H1 (cell line): ENCODE data around the gene LTBP1. TPM values are rescaled to one million over a fixed set of nuclear protein-coding genes. Genes with fewer than 3 reads are reported as not detected.

ENCODE experiments used
- CTCF ChIA-PET: fragments of 300-600 bp; sonication (Branson Sonifier 250); formaldehyde crosslinking; loops from one replicate; lab custom pipeline; 2021; ENCODE audit not compliant: partially characterized antibody; lab: Charles Lee
- POLR2A ChIA-PET: fragments of 300-600 bp; sonication (Branson Sonifier 250); formaldehyde crosslinking; loops from one replicate; lab custom pipeline; 2021; ENCODE audit warnings: inconsistent platforms; ENCODE audit not compliant: partially characterized antibody; lab: Charles Lee
- DNase-seq, 2 experiments: peaks; one replicate each; pipeline versions ENCODE4 v3.0.0 to v3.0.0-alpha.2; 2010 to 2022; ENCODE audit warnings: low spot score in 2 of 2, low read depth in 1 of 2, mixed read lengths in 1 of 2
- FAIRE-seq: peaks from 2 replicates; lab custom pipeline; 2011; peaks lifted over from hg19 to GRCh38; lab: Jason Lieb, UNC
- H2AFZ ChIP-seq: 2 replicates; pipeline ENCODE4 v1.8.1; 2012; ENCODE audit warnings: low read length, inconsistent platforms
- H2AK5ac ChIP-seq: 2 replicates; pipeline ENCODE4 v1.6.1; 2013; ENCODE audit warnings: low read depth, low read length
- H2BK120ac ChIP-seq: replicated peaks from 2 replicates; pipeline ENCODE3; 2013; ENCODE audit warnings: low read depth, low read length, inconsistent platforms
- H2BK12ac ChIP-seq: 2 replicates; pipeline ENCODE4 v1.6.1; 2013; ENCODE audit warnings: low read depth, low read length
- H2BK15ac ChIP-seq: 2 replicates; pipeline ENCODE4 v1.6.1; 2013; ENCODE audit warnings: low read length
- H2BK20ac ChIP-seq: 2 replicates; pipeline ENCODE4 v1.6.1; 2013; ENCODE audit warnings: low read length
- H2BK5ac ChIP-seq: 2 replicates; pipeline ENCODE4 v1.6.1; 2013; ENCODE audit warnings: low read depth, low read length
- H3K14ac ChIP-seq: 2 replicates; pipeline ENCODE4 v1.6.1; 2013; ENCODE audit warnings: inconsistent platforms; ENCODE audit not compliant: insufficient read length
- H3K18ac ChIP-seq: 2 replicates; pipeline ENCODE4 v1.6.1; 2013; ENCODE audit warnings: low read length; ENCODE audit errors: extremely low read depth
- H3K23ac ChIP-seq: 2 replicates; pipeline ENCODE4 v1.6.1; 2013; ENCODE audit warnings: inconsistent platforms; ENCODE audit not compliant: insufficient read length
- H3K23me2 ChIP-seq: 2 replicates; pipeline ENCODE4 v1.6.1; 2013; ENCODE audit warnings: low read depth, low read length
- H3K27ac ChIP-seq: 2 replicates; pipeline ENCODE4 v1.6.1; 2011; ENCODE audit warnings: low read depth, low read length, inconsistent platforms
- H3K27me3 ChIP-seq, 4 experiments: replicated peaks in 1 of 4; 1 replicate in 1 of 4; 2 replicates in 3 of 4; pipeline versions ENCODE4 v1.6.1 to v1.8.1; 2011 to 2013; ENCODE audit warnings: low read length in 3 of 4, mild to moderate bottlenecking in 3 of 4, inconsistent platforms in 2 of 4, mixed read lengths in 2 of 4, moderate library complexity in 1 of 4; ENCODE audit not compliant: control insufficient read depth in 3 of 4, insufficient read depth in 3 of 4; ENCODE audit errors: extremely low read depth in 1 of 4
- H3K36me3 ChIP-seq, 4 experiments: 2 replicates each; pipeline versions ENCODE4 v1.6.1 to v1.8.1; 2011 to 2013; ENCODE audit warnings: mild to moderate bottlenecking in 4 of 4, low read length in 3 of 4, moderate library complexity in 2 of 4, control low read depth in 1 of 4, inconsistent platforms in 1 of 4; ENCODE audit not compliant: insufficient read depth in 4 of 4, control insufficient read depth in 2 of 4
- H3K4ac ChIP-seq: replicated peaks from 2 replicates; pipeline ENCODE3; 2013; ENCODE audit warnings: low read length, low read depth, mixed read lengths, inconsistent platforms; ENCODE audit not compliant: insufficient read length
- H3K4me1 ChIP-seq, 4 experiments: replicated peaks in 1 of 4; 1 replicate in 1 of 4; 2 replicates in 3 of 4; pipeline versions ENCODE4 v1.6.1 to v1.8.1; 2011 to 2013; ENCODE audit warnings: low read length in 3 of 4, inconsistent platforms in 2 of 4, mixed read lengths in 1 of 4; ENCODE audit not compliant: insufficient read depth in 4 of 4, control insufficient read depth in 3 of 4
- H3K4me2 ChIP-seq, 2 experiments: 2 replicates each; pipeline versions ENCODE4 v1.6.1 to v1.8.1; 2011 to 2013; ENCODE audit warnings: low read depth in 2 of 2, low read length in 2 of 2, control low read depth in 1 of 2, inconsistent platforms in 1 of 2, mild to moderate bottlenecking in 1 of 2; ENCODE audit not compliant: insufficient read depth in 1 of 2
- H3K4me3 ChIP-seq, 4 experiments: fragments of 200-600, 300-600 bp in 1 of 4; sonication (generic), shearing (Covaris generic), sonication (Bioruptor Twin) in 1 of 4; 2 replicates each; pipeline versions ENCODE4 v1.5.1 to v1.8.1; 2011 to 2016; ENCODE audit warnings: low read length in 4 of 4, low read depth in 3 of 4, control low read depth in 2 of 4, inconsistent platforms in 2 of 4, mild to moderate bottlenecking in 2 of 4, mixed read lengths in 1 of 4, moderate library complexity in 1 of 4; ENCODE audit not compliant: insufficient read depth in 2 of 4; ENCODE audit errors: extremely low read depth in 1 of 4
- H3K56ac ChIP-seq: replicated peaks from 2 replicates; pipeline ENCODE3; 2013; ENCODE audit warnings: low read depth, mild to moderate bottlenecking, mixed read lengths, low read length, inconsistent platforms; ENCODE audit not compliant: insufficient read length
- H3K79me1 ChIP-seq: 2 replicates; pipeline ENCODE4 v1.6.1; 2013; ENCODE audit warnings: low read depth, low read length, control low read depth
- H3K79me2 ChIP-seq, 2 experiments: 2 replicates each; pipeline versions ENCODE4 v1.6.1 to v1.8.1; 2012 to 2013; ENCODE audit warnings: low read length in 2 of 2, mild to moderate bottlenecking in 2 of 2, inconsistent platforms in 1 of 2; ENCODE audit not compliant: insufficient read depth in 2 of 2, control insufficient read depth in 1 of 2
- H3K9ac ChIP-seq, 4 experiments: replicated peaks in 1 of 4; 1 replicate in 1 of 4; 2 replicates in 3 of 4; pipeline versions ENCODE4 v1.6.1 to v1.8.1; 2011 to 2013; ENCODE audit warnings: low read depth in 3 of 4, low read length in 3 of 4, control low read depth in 2 of 4, mild to moderate bottlenecking in 2 of 4, moderate library complexity in 2 of 4, inconsistent platforms in 1 of 4; ENCODE audit errors: extremely low read depth in 1 of 4
- H3K9me3 ChIP-seq, 2 experiments: 2 replicates each; pipeline versions ENCODE4 v1.6.1 to v1.8.1; 2012 to 2013; ENCODE audit warnings: mild to moderate bottlenecking in 2 of 2, moderate library complexity in 2 of 2, control low read depth in 1 of 2, inconsistent platforms in 1 of 2, low read depth in 1 of 2, low read length in 1 of 2, mixed read lengths in 1 of 2; ENCODE audit not compliant: insufficient read depth in 2 of 2
- H4K20me1 ChIP-seq, 2 experiments: replicated peaks in 1 of 2; 2 replicates each; pipeline versions ENCODE3 to v1.8.1; 2011 to 2013; ENCODE audit warnings: inconsistent platforms in 2 of 2, low read length in 2 of 2, mild to moderate bottlenecking in 1 of 2; ENCODE audit not compliant: insufficient read depth in 2 of 2, control insufficient read depth in 1 of 2
- H4K5ac ChIP-seq: 2 replicates; pipeline ENCODE4 v1.6.1; 2013; ENCODE audit warnings: low read length, low read depth, mixed read lengths, inconsistent platforms; ENCODE audit not compliant: insufficient read length
- H4K8ac ChIP-seq: 2 replicates; pipeline ENCODE4 v1.8.0; 2013; ENCODE audit warnings: mild to moderate bottlenecking, moderate library complexity, low read length, inconsistent platforms; ENCODE audit not compliant: insufficient read depth; ENCODE audit errors: extremely low read depth
- H4K91ac ChIP-seq: replicated peaks from 2 replicates; pipeline ENCODE3; 2013; ENCODE audit warnings: low read length, mixed read lengths, inconsistent platforms; ENCODE audit not compliant: insufficient read length
- ASH2L ChIP-seq: fragments of 200-600, 300-600 bp; sonication (generic); IDR thresholded peaks from one replicate; pipeline ENCODE4 v1.7.1; 2017; ENCODE audit warnings: low read length
- CTBP2 ChIP-seq: IDR thresholded peaks from 2 replicates; pipeline ENCODE4 v1.7.0; 2011; ENCODE audit warnings: borderline replicate concordance, mild to moderate bottlenecking, moderate library complexity, mixed read lengths, low read length; ENCODE audit not compliant: insufficient read depth, insufficient read length
- POLR2AphosphoS5 ChIP-seq: IDR thresholded peaks from 2 replicates; pipeline ENCODE4 v1.6.1; 2011; ENCODE audit warnings: low read depth, low read length
- WGBS, 2 experiments: shearing (Covaris generic) in 1 of 2; methylation state at CpG; one replicate each; pipeline versions ENCODE4 v1.1.6 to v1.1.7; 2013 to 2015; ENCODE audit warnings: low lambda C conversion rate in 2 of 2, mixed read lengths in 2 of 2, inconsistent platforms in 1 of 2, low coverage in 1 of 2, missing lambda C conversion rate in 1 of 2; ENCODE audit not compliant: insufficient replicate concordance in 2 of 2, insufficient coverage in 1 of 2, insufficient read length in 1 of 2; ENCODE audit errors: extremely low coverage in 1 of 2, missing lambda C conversion rate in 1 of 2; 5-methylcytosine and 5-hydroxymethylcytosine counted together
- polyA plus RNA-seq, 7 experiments: library from polyadenylated mRNA; depleted of rRNA in 3 of 7; stranded (reverse) in 5 of 7; unstranded in 2 of 7; fragments of >200 nt in 5 of 7; fragments of 200-250 nt in 2 of 7; gene quantifications; 1 replicate in 5 of 7; 2 replicates in 1 of 7; 4 replicates in 1 of 7; pipeline versions ENCODE4 v1.2.1 to v1.2.3, GENCODE V29; 2011 to 2013; ENCODE audit warnings: missing spikeins in 2 of 7, mixed read lengths in 2 of 7
- total RNA-seq: library from RNA; stranded (reverse); fragmentation: NEBNext Ultra II Directional; extraction: Animal tissue kit (Norgen Biotek cat#: 25700); gene quantifications from 2 replicates; pipeline ENCODE4 v1.2.1, GENCODE V29; 2021

LTBP1 gene
- total and polyA plus RNA-seq, 2 of the 8 experiments (the other 6 are each of a cell fraction or from before 2014, with no cell fraction given): 15.4 to 24.7 TPM

DNA sequence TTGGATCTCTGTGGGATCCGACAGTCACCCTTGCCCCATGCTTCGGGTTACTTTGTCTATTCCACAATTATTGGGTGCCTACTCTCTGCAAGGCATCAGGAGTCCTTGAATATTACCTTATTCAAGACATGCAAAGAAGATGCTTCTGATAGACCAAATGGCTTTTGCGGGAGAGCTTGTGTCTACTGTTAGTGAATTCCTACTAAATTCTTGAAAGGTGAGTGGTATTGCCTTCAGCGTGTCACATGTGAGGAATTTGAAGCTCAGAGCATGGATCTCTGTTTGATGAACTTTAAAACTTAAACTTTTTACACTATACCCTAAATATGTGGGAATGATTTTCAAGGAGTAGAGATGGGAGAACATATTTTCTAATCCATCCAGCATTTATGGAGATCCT, 184.4 kb downstream of the LTBP1 start:
- Histone ChIP-seq H3K4me3 (no peak overlapping the region), H3K4me2 (no peak overlapping the region), H4K20me1 (no peaks in the 10 kb centered on the region), H2AFZ (no peak overlapping the region), H3K18ac (no peak overlapping the region), H3K27ac (no peak overlapping the region), H2AK5ac (no peak overlapping the region), H3K23me2 (no peaks in the 10 kb centered on the region), H3K79me1 (no peaks in the 10 kb centered on the region), H4K91ac (no peak overlapping the region), H3K79me2 (no peaks in the 10 kb centered on the region), H2BK5ac (no peak overlapping the region), H3K9ac (no peak overlapping the region), H3K9me3 (no peaks in the 10 kb centered on the region), H3K4ac (no peak overlapping the region), H3K36me3 (no peaks in the 10 kb centered on the region), H3K27me3 (no peaks in the 10 kb centered on the region), H3K4me1 (peaks cover 0 to 6% (median 3%) of the 10 kb centered on the region in 4 experiments; a peak in 2 of 7 replicates), H2BK120ac (no peak overlapping the region), H3K56ac (no peak overlapping the region), H3K14ac (no peak overlapping the region), H2BK12ac (no peak overlapping the region), H3K23ac (no peak overlapping the region), H2BK15ac (no peak overlapping the region), H4K5ac (no peak overlapping the region), H4K8ac (no peak overlapping the region), H2BK20ac (no peak overlapping the region)
- TF ChIP-seq POLR2AphosphoS5 (no peak), CTBP2 (no peak), ASH2L (no peak)
- 93% methylated on average over 4 of the region's 4 CpGs; no CpG with 5 or more reads in 1 of the 2 experiments for WGBS, 2 experiments
- DNase-seq (no peak), FAIRE-seq (no peak)
- POLR2A ChIA-PET: interaction anchor here (0.7 to 1.6 kb wide), 2 partner anchors 8 to 13 kb away, joined by 3 read pairs; no protein-coding TSS in a partner anchor
- CTCF ChIA-PET: interaction anchor here (1.5 to 2.0 kb wide), 2 partner anchors 8 to 10 kb away, joined by 4 to 5 read pairs; no protein-coding TSS in a partner anchor
